Keratinocyte (primary cell): ENCODE data around the gene DHX58. TPM values are rescaled to one million over a fixed set of nuclear protein-coding genes. Genes with fewer than 3 reads are reported as not detected.

Source experiments
- DNase-seq: peaks from one replicate; pipeline ENCODE4 v3.0.0-alpha.2; 2011; ENCODE audit warnings: low read depth, missing footprints, low spot score
- FAIRE-seq: peaks from 2 replicates; lab custom pipeline; 2011; peaks lifted over from hg19 to GRCh38; lab: Jason Lieb, UNC
- H2AFZ ChIP-seq: 2 replicates; pipeline ENCODE4 v1.6.0; 2012; ENCODE audit warnings: low read length, control low read depth, inconsistent platforms; ENCODE audit not compliant: control insufficient read depth
- H3K27ac ChIP-seq: 2 replicates; pipeline ENCODE4 v1.5.1; 2011; ENCODE audit warnings: low read length; ENCODE audit not compliant: control insufficient read depth, insufficient read depth
- H3K27me3 ChIP-seq: 3 replicates; pipeline ENCODE4 v1.6.0; 2011; ENCODE audit warnings: low read length; ENCODE audit not compliant: control insufficient read depth, insufficient read depth; ENCODE audit errors: extremely low read depth
- H3K36me3 ChIP-seq, 2 experiments: 2 replicates in 1 of 2; 3 replicates in 1 of 2; pipeline ENCODE4 v1.5.1; 2011; ENCODE audit warnings: low read length in 2 of 2, mild to moderate bottlenecking in 1 of 2; ENCODE audit not compliant: control insufficient read depth in 2 of 2, insufficient read depth in 2 of 2; ENCODE audit errors: extremely low read depth in 1 of 2
- H3K4me1 ChIP-seq: 3 replicates; pipeline ENCODE4 v1.5.1; 2011; ENCODE audit warnings: low read length; ENCODE audit not compliant: control insufficient read depth, insufficient read depth; ENCODE audit errors: extremely low read depth
- H3K4me2 ChIP-seq: 3 replicates; pipeline ENCODE4 v1.6.0; 2011; ENCODE audit warnings: low read depth, low read length; ENCODE audit not compliant: control insufficient read depth, insufficient read depth; ENCODE audit errors: extremely low read depth
- H3K4me3 ChIP-seq, 3 experiments: fragments of 200-600 bp in 1 of 3; sonication (generic) in 1 of 3; 2 replicates in 2 of 3; 3 replicates in 1 of 3; pipeline ENCODE4 v1.5.1; 2011 to 2016; ENCODE audit warnings: low read length in 3 of 3, mild to moderate bottlenecking in 3 of 3, control low read depth in 2 of 3, inconsistent platforms in 1 of 3, low read depth in 1 of 3, mixed read lengths in 1 of 3, mixed run types in 1 of 3, moderate library complexity in 1 of 3; ENCODE audit not compliant: control insufficient read depth in 2 of 3, insufficient read depth in 2 of 3; ENCODE audit errors: extremely low read depth in 1 of 3
- H3K79me2 ChIP-seq: 2 replicates; pipeline ENCODE4 v1.6.0; 2012; ENCODE audit warnings: low read length; ENCODE audit not compliant: control insufficient read depth, insufficient read depth
- H3K9ac ChIP-seq: 3 replicates; pipeline ENCODE4 v1.6.0; 2011; ENCODE audit warnings: low read length; ENCODE audit not compliant: control insufficient read depth, insufficient read depth; ENCODE audit errors: extremely low read depth
- H3K9me1 ChIP-seq: 3 replicates; pipeline ENCODE4 v1.6.0; 2011; ENCODE audit warnings: low read length; ENCODE audit not compliant: control insufficient read depth, insufficient read depth; ENCODE audit errors: extremely low read depth
- H3K9me3 ChIP-seq: 2 replicates; pipeline ENCODE4 v1.5.1; 2012; ENCODE audit warnings: low read depth, low read length; ENCODE audit not compliant: control insufficient read depth
- H4K20me1 ChIP-seq: 3 replicates; pipeline ENCODE4 v1.6.0; 2011; ENCODE audit warnings: low read length; ENCODE audit not compliant: control insufficient read depth, insufficient read depth; ENCODE audit errors: extremely low read depth
- EZH2 ChIP-seq: IDR thresholded peaks from one replicate; pipeline ENCODE4 v1.6.1; 2012; ENCODE audit warnings: inconsistent platforms, mild to moderate bottlenecking, low read length, moderate library complexity
- dilution Hi-C: fragments of 300-500 bp; cut with MboI; formaldehyde crosslinking; loops from one replicate; pipeline ENCODE4 v1.7.0; 2020; ENCODE audit warnings: low sequenced_read_pairs; ENCODE audit not compliant: extremely low pct_ligation_motif_present
- polyA plus RNA-seq, 5 experiments: library from polyadenylated mRNA; depleted of rRNA in 3 of 5; stranded (reverse) in 3 of 5; stranded (forward) in 1 of 5; unstranded in 1 of 5; fragments of >200 nt; gene quantifications; 1 replicate in 1 of 5; 2 replicates in 3 of 5; 3 replicates in 1 of 5; pipeline versions ENCODE4 v1.2.1 to v1.2.3, GENCODE V29; 2011 to 2012; ENCODE audit warnings: missing spikeins in 2 of 5, low read depth in 1 of 5, low replicate concordance in 1 of 5
- TF ChIP-seq, protein P1 (sequence below), 3 experiments: IDR thresholded peaks in 1 of 3; conservative IDR thresholded peaks in 1 of 3; optimal IDR thresholded peaks in 1 of 3; 2 replicates in 2 of 3; 3 replicates in 1 of 3; pipeline versions ENCODE3 to v1.5.1; 2011; ENCODE audit warnings: low read length in 3 of 3, mild to moderate bottlenecking in 3 of 3, moderate library complexity in 2 of 3, control low read depth in 1 of 3, inconsistent platforms in 1 of 3; ENCODE audit not compliant: insufficient read depth in 2 of 3; ENCODE audit errors: extremely low read depth in 1 of 3

DHX58 gene
- polyA plus RNA-seq, 1 donor (not counting 4 experiments of a cell fraction or from before 2014, with no cell fraction given), result 5.2 TPM

- Histone ChIP-seq H3K9me3 (no peaks in the 10 kb centered on the region), H3K79me2 (peaks cover 22% of the 10 kb centered on the region), H3K9me1 (no peaks in the 10 kb centered on the region), H4K20me1 (peaks cover 9% of the 10 kb centered on the region), H3K9ac (no peak overlapping the region), H3K27ac (no peak overlapping the region), H3K4me3 (no peak overlapping the region), H3K36me3 (peaks cover 46% of the 10 kb centered on the region in 2 experiments), H2AFZ (no peak overlapping the region), H3K4me2 (no peak overlapping the region), H3K27me3 (no peaks in the 10 kb centered on the region), H3K4me1 (peaks cover 4% of the 10 kb centered on the region)
- TF ChIP-seq EZH2, result no peak
- TF ChIP-seq, protein P1, sequence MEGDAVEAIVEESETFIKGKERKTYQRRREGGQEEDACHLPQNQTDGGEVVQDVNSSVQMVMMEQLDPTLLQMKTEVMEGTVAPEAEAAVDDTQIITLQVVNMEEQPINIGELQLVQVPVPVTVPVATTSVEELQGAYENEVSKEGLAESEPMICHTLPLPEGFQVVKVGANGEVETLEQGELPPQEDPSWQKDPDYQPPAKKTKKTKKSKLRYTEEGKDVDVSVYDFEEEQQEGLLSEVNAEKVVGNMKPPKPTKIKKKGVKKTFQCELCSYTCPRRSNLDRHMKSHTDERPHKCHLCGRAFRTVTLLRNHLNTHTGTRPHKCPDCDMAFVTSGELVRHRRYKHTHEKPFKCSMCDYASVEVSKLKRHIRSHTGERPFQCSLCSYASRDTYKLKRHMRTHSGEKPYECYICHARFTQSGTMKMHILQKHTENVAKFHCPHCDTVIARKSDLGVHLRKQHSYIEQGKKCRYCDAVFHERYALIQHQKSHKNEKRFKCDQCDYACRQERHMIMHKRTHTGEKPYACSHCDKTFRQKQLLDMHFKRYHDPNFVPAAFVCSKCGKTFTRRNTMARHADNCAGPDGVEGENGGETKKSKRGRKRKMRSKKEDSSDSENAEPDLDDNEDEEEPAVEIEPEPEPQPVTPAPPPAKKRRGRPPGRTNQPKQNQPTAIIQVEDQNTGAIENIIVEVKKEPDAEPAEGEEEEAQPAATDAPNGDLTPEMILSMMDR (optimal IDR thresholded peaks at IDR 0.05 in 1 of 3, IDR thresholded peaks at IDR 0.05 in 1 of 3, conservative IDR thresholded peaks at IDR 0.05 in 1 of 3; ENCODE audit: extremely low read depth in 1 of 3, insufficient read depth in 2 of 3, low read length in 3 of 3), result no peak
- dilution Hi-C loops, result no loop called here
- no peak for DNase-seq
- FAIRE-seq, result no peak
Observed at GRCh38 chr17:42127414-42127813, 14.9 kb upstream of the DHX58 start.

DNA sequence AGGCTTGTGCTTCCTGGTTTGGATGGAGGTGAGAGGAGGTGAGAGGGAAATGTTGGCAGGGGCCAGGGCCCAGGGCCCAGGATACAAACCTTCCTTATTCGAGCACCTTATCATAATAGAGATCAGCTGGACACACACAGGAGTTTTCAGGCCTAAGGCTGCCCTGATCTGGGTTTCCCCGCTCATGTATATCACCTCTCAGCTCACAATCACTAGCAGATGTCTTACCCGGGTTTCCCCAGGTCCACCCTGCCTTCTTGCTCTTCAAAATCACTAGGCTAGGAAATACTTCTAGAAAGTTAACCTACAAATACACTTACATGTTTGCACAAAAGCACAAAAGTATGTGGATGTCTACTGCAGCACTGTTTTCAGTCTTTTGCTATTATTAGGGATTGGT, 14.3 kb upstream of the DHX58 start:
- TF ChIP-seq, protein P1 (optimal IDR thresholded peaks at IDR 0.05 in 1 of 3, IDR thresholded peaks at IDR 0.05 in 1 of 3, conservative IDR thresholded peaks at IDR 0.05 in 1 of 3; ENCODE audit: extremely low read depth in 1 of 3, insufficient read depth in 2 of 3, low read length in 3 of 3), result no peak
- TF ChIP-seq EZH2, result no peak
- no peak overlapping the region for H3K4me2 ChIP-seq
- dilution Hi-C loops, result no loop called here
- peaks cover 16% of the 10 kb centered on the region for H3K79me2 ChIP-seq
- no peak overlapping the region for H3K4me3 ChIP-seq
- no peaks in the 10 kb centered on the region for H3K9me3 ChIP-seq
- peaks cover 10% of the 10 kb centered on the region for H3K4me1 ChIP-seq
- peaks cover 9% of the 10 kb centered on the region for H4K20me1 ChIP-seq
- no peak overlapping the region for H3K27ac ChIP-seq
- FAIRE-seq (no peak), DNase-seq (no peak)
- no peak overlapping the region for H2AFZ ChIP-seq
- no peaks in the 10 kb centered on the region for H3K9me1 ChIP-seq
- H3K36me3 ChIP-seq, result peaks cover 41 to 46% of the 10 kb centered on the region in 2 experiments
- no peak overlapping the region for H3K9ac ChIP-seq
- no peaks in the 10 kb centered on the region for H3K27me3 ChIP-seq
